Epithelial cell of alveolus of lung (primary cell): ENCODE measurements around the gene FBXL17. TPM values are rescaled to one million over a fixed set of nuclear protein-coding genes. Genes with fewer than 3 reads are reported as not detected.

ENCODE experiments used
- total RNA-seq: library from RNA; depleted of rRNA; stranded (reverse); fragments of >200 nt; gene quantifications from 2 replicates; pipeline ENCODE4 v1.2.1, GENCODE V29; 2015

The FBXL17 gene
- 8.7 and 13.3 TPM in 2 replicates for total RNA-seq

DNA sequence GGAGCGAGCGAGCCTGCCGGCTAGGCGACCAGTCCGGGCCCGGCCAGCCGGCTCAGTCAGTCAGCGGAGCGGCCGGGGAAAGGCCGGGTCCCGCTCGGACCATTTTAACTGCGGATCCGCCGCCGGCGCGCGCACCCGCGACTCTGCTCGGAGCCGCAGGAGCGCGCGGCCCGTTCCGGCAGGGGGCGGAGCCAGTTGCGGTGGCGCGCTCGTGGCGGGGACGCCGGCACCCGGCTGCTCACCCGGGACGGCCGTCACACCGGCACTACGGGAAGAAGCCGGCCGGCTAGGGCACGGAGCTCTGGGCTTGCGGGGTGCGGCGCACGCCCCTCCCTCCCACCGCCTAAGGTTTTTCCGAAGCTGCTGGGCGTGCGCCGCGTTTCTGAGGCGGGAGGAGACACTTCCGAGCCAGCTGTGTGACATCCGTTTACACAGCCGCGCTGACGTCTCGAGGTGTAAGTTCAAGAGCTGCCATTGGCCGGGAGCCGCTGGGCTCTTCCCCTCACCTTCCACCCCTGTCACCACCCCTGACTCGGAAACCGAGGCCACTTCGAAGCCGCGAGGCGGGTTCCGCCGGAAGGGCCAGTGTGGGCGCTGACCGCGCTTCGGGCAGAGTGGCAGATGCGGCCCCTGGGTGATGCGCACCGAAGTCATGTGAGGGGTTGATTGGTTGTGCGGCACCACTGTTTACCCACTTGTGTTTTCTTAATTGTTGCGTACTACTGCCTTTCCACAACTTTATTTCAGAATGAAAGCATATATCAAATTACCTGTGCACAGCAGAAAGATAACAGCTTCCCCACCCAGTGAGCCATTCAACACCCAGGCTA lies at the start of gene FBXL17:
Gene FBXL17, minus strand, starts transcription at position 145 of the 830 bp plus-strand sequence.

